Breast epithelium (tissue), 3 donors: ENCODE results near the gene GH2.
"Not testable (repeated sequence)": the region's sequence is repeated elsewhere in the genome, so short reads cannot be mapped to it uniquely, and the experiment has no call there.

Source experiments
- CTCF ChIP-seq, 3 donors: fragments of 450-650 bp; IDR thresholded peaks; one replicate each; pipeline ENCODE4 v1.5.1; 2016 to 2017; ENCODE audit warnings: antibody characterized with exemption in 3 of 3, mild to moderate bottlenecking in 3 of 3, moderate library complexity in 3 of 3
- POLR2A ChIP-seq: fragments of 450-650 bp; IDR thresholded peaks from one replicate; pipeline ENCODE4 v1.6.1; 2016; ENCODE audit warnings: antibody characterized with exemption, mild to moderate bottlenecking, moderate library complexity
- POLR2AphosphoS5 ChIP-seq, 3 donors: sonication (generic); formaldehyde crosslinking; IDR thresholded peaks; one replicate each; pipeline ENCODE4 v1.6.1; 2017; ENCODE audit warnings: antibody characterized with exemption in 3 of 3

GRCh38 chr17:63915753-63916152, 34.0 kb upstream of the GH2 start:
- not testable (repeated sequence) for TF ChIP-seq CTCF (IDR thresholded peaks at IDR 0.05); POLR2A; POLR2AphosphoS5 (IDR thresholded peaks at IDR 0.05)
